Cardiac muscle cell (in vitro differentiated cells and primary cell): ENCODE data around the gene GDF10. TPM values are rescaled to one million over a fixed set of nuclear protein-coding genes. Genes with fewer than 3 reads are reported as not detected.

Experiments used
- DNase-seq, 2 donors: peaks; one replicate each; pipeline versions ENCODE4 v3.0.0 to v3.0.0-alpha.2; 2010 to 2017; ENCODE audit warnings: low read depth in 1 of 2, low spot score in 1 of 2
- H3K27ac ChIP-seq: fragments of 200-600 bp; sonication (generic); 2 replicates; pipeline ENCODE4 v1.5.1; 2016
- H3K27me3 ChIP-seq: fragments of 200-600 bp; sonication (generic); 2 replicates; pipeline ENCODE4 v1.6.0; 2016; ENCODE audit warnings: control low read depth
- H3K36me3 ChIP-seq: fragments of 200-600 bp; sonication (generic); 2 replicates; pipeline ENCODE4 v1.5.1; 2016; ENCODE audit warnings: control low read depth
- H3K4me1 ChIP-seq: fragments of 200-600 bp; sonication (generic); 2 replicates; pipeline ENCODE4 v1.8.1; 2017; ENCODE audit warnings: low read depth, mild to moderate bottlenecking, mixed run types
- H3K4me3 ChIP-seq: fragments of 200-600 bp; sonication (generic); 2 replicates; pipeline ENCODE4 v1.5.1; 2016; ENCODE audit warnings: mild to moderate bottlenecking
- H3K9me3 ChIP-seq: fragments of 200-600 bp; sonication (generic); 2 replicates; pipeline ENCODE4 v1.5.1; 2017; ENCODE audit warnings: low read depth, mild to moderate bottlenecking, control low read depth
- CTCF ChIP-seq: IDR thresholded peaks from 2 replicates; pipeline ENCODE4 v1.5.1; 2012; ENCODE audit warnings: low read depth, mild to moderate bottlenecking, low read length
- polyA plus RNA-seq: library from polyadenylated mRNA; unstranded; fragments of >200 nt; fragmentation: Nextera tagmentation; extraction: Ambion mirVana; gene quantifications from 2 replicates; pipeline ENCODE4 v1.2.1, GENCODE V29; 2016
- total RNA-seq: library from RNA; depleted of rRNA; stranded (reverse); fragments of >200 nt; gene quantifications from 2 replicates; pipeline ENCODE4 v1.2.3, GENCODE V29; 2016

GDF10 gene
- total and polyA plus RNA-seq, 2 experiments from 2014 or later = 3.8 to 4.0 TPM

- TF ChIP-seq CTCF = no peak
- Histone ChIP-seq H3K4me3 (no peak overlapping the region), H3K4me1 (peaks cover 6% of the 10 kb centered on the region), H3K36me3 (no peaks in the 10 kb centered on the region), H3K9me3 (no peaks in the 10 kb centered on the region), H3K27ac (no peak overlapping the region), H3K27me3 (no peaks in the 10 kb centered on the region)
- DNase-seq = no peak
Measured at GRCh38 chr10:47255033-47255813, 44.8 kb upstream of the GDF10 start.

GRCh38 chr10:47255866-47256265 is 44.1 kb upstream of the GDF10 start:
- Histone ChIP-seq H3K4me1 (peaks cover 12% of the 10 kb centered on the region), H3K27me3 (no peaks in the 10 kb centered on the region), H3K4me3 (no peak overlapping the region), H3K9me3 (no peaks in the 10 kb centered on the region), H3K27ac (no peak overlapping the region), H3K36me3 (no peaks in the 10 kb centered on the region)
- no peak for TF ChIP-seq CTCF
- DNase-seq = no peak

- Histone ChIP-seq H3K27ac (no peak overlapping the region), H3K36me3 (no peaks in the 10 kb centered on the region), H3K4me1 (peaks cover 21% of the 10 kb centered on the region), H3K27me3 (no peaks in the 10 kb centered on the region), H3K4me3 (no peak overlapping the region), H3K9me3 (no peaks in the 10 kb centered on the region)
- no peak for TF ChIP-seq CTCF
- DNase-seq = no peak
Measured at GRCh38 chr10:47256751-47257336, 43.2 kb upstream of the GDF10 start.

- DNase-seq = peak in 1 of 2 donors; percentile 76
- no peak overlapping the region for H3K27ac ChIP-seq
- no peak for TF ChIP-seq CTCF
- H3K4me3 ChIP-seq = no peak overlapping the region
- H3K9me3 ChIP-seq = no peaks in the 10 kb centered on the region
- no peaks in the 10 kb centered on the region for H3K27me3 ChIP-seq
- peaks cover 21% of the 10 kb centered on the region for H3K4me1 ChIP-seq
- no peaks in the 10 kb centered on the region for H3K36me3 ChIP-seq
Measured at GRCh38 chr10:47257396-47258120, 42.4 kb upstream of the GDF10 start.

GRCh38 chr10:47258921-47259320 is 41.1 kb upstream of the GDF10 start:
- H3K36me3 ChIP-seq = no peaks in the 10 kb centered on the region
- no peaks in the 10 kb centered on the region for H3K27me3 ChIP-seq
- H3K4me1 ChIP-seq = peaks cover 21% of the 10 kb centered on the region
- H3K9me3 ChIP-seq = no peaks in the 10 kb centered on the region
- TF ChIP-seq CTCF = no peak
- H3K4me3 ChIP-seq = no peak overlapping the region
- DNase-seq = no peak
- no peak overlapping the region for H3K27ac ChIP-seq
